IMR-90 (cell line): ENCODE data around the gene SLC2A1.

Experiments used
- BHLHE40 ChIP-seq: fragments of 150-350 bp; IDR thresholded peaks from 2 replicates; pipeline ENCODE4 v1.6.1; 2016; ENCODE audit warnings: mild to moderate bottlenecking, low read depth, low read length
- CEBPB ChIP-seq: IDR thresholded peaks from 2 replicates; pipeline ENCODE4 v1.6.1; 2012; ENCODE audit warnings: low read depth, low read length, improper control_type of control experiment
- CHD1 ChIP-seq: IDR thresholded peaks from 2 replicates; pipeline ENCODE4 v1.6.1; 2012; ENCODE audit warnings: low read depth, low read length, improper control_type of control experiment
- MAFK ChIP-seq: IDR thresholded peaks from 2 replicates; pipeline ENCODE4 v1.6.1; 2012; ENCODE audit warnings: low read depth, low read length, improper control_type of control experiment
- MXI1 ChIP-seq: IDR thresholded peaks from 2 replicates; pipeline ENCODE4 v1.6.1; 2012; ENCODE audit warnings: low read depth, mild to moderate bottlenecking, low read length, moderate library complexity, borderline replicate concordance
- NFE2L2 ChIP-seq: fragments of 150-350 bp; IDR thresholded peaks from 2 replicates; pipeline ENCODE4 v1.6.1; 2016; ENCODE audit warnings: low read depth, mild to moderate bottlenecking, low read length
- POLR2A ChIP-seq: IDR thresholded peaks from 2 replicates; pipeline ENCODE4 v1.6.1; 2012; ENCODE audit warnings: mild to moderate bottlenecking, low read depth, low read length
- RCOR1 ChIP-seq: IDR thresholded peaks from 2 replicates; pipeline ENCODE4 v1.6.1; 2012; ENCODE audit warnings: mild to moderate bottlenecking, low read length, improper control_type of control experiment; ENCODE audit not compliant: insufficient replicate concordance
- RFX5 ChIP-seq: IDR thresholded peaks from 2 replicates; pipeline ENCODE4 v1.8.0; 2012; ENCODE audit warnings: low read depth, mild to moderate bottlenecking, low read length, moderate library complexity
- TF ChIP-seq, protein P1 (sequence below): conservative IDR thresholded peaks from 2 replicates; pipeline ENCODE4 v1.5.1; 2012; ENCODE audit warnings: mild to moderate bottlenecking, low read depth, low read length, improper control_type of control experiment

DNA sequence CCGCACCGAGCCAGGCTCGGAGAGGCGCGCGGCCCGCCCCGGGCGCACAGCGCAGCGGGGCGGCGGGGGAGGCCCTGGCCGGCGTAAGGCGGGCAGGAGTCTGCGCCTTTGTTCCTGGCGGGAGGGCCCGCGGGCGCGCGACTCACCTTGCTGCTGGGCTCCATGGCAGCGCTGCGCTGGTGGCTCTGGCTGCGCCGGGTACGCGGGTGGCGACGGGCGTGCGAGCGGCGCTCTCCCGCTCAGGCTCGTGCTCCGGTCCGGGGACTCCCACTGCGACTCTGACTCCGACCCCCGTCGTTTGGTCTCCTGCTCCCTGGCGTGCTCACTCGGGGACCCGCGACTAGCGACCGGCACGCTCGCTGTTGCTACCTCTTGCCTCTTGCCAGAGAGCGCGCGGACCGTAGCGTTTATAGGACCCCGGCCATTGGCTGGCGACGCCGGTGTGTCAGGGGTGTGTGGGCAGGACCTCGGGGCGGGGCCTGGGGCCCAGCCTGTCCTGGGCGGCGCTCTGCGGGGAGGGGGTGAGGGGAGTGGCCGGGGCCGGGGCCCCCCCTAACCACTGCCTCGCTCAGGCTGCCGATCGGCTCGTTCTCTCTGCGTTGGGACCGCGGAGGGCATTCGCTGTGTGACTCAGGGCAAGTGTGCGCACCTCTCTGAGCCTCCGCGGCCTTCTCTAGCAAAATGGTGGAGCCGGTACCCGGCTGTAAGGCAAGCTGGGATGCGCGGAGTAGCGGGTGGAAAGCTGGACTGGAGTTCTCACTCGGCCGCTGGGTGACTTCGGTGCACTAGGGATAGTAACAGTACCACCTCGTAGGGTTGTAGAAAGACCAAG is at the start of gene SLC2A1:
- TF ChIP-seq, protein P1, sequence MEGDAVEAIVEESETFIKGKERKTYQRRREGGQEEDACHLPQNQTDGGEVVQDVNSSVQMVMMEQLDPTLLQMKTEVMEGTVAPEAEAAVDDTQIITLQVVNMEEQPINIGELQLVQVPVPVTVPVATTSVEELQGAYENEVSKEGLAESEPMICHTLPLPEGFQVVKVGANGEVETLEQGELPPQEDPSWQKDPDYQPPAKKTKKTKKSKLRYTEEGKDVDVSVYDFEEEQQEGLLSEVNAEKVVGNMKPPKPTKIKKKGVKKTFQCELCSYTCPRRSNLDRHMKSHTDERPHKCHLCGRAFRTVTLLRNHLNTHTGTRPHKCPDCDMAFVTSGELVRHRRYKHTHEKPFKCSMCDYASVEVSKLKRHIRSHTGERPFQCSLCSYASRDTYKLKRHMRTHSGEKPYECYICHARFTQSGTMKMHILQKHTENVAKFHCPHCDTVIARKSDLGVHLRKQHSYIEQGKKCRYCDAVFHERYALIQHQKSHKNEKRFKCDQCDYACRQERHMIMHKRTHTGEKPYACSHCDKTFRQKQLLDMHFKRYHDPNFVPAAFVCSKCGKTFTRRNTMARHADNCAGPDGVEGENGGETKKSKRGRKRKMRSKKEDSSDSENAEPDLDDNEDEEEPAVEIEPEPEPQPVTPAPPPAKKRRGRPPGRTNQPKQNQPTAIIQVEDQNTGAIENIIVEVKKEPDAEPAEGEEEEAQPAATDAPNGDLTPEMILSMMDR: no peak
- TF ChIP-seq MAFK (no peak), NFE2L2 (no peak), MXI1 (peak; percentile 86; the same call in 1 of the 2 replicates), CHD1 (peak; percentile 73), POLR2A (peak; percentile 99), BHLHE40 (no peak; the same call in 1 of the 2 replicates), CEBPB (no peak), RCOR1 (no peak), RFX5 (no peak)
